PC-3 (cell line): ENCODE data around the gene GPD1L.

ENCODE experiments used
- EZH2 ChIP-seq: fragments of 300-600 bp; sonication (generic); IDR thresholded peaks from one replicate; pipeline ENCODE4 v1.6.1; 2017; ENCODE audit warnings: antibody characterized with exemption, mild to moderate bottlenecking, low read length; ENCODE audit not compliant: unreplicated experiment
- EZH2phosphoT487 ChIP-seq: fragments of 300-600 bp; sonication (generic); IDR thresholded peaks from 2 replicates; pipeline ENCODE4 v1.6.1; 2018; ENCODE audit warnings: mild to moderate bottlenecking, antibody characterized with exemption, low read length, borderline replicate concordance
- TF ChIP-seq, protein P1 (sequence below): fragments of 300-600 bp; sonication (generic); conservative IDR thresholded peaks from 2 replicates; pipeline ENCODE4 v1.5.1; 2017; ENCODE audit warnings: antibody characterized with exemption, low read depth, mild to moderate bottlenecking, low read length

DNA sequence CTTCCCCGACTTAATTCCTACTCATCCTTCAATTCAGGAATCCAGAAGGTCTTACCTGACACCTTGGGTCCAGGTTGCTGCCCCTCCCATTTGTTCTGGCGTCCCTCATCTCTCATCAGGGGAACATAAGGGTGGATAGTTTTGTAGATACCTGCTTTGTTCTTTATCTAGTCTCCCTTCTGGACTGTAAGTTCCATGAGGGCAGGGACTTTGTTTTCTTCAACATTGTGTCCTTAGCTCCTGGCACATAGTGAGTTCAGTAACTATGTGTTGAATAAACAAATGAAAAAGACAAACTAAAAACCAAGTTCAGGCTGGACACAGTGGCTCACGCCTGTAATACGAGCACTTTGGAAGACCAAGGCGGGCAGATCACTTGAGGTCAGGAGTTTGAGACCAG, 13.2 kb upstream of the GPD1L start:
- TF ChIP-seq, protein P1, sequence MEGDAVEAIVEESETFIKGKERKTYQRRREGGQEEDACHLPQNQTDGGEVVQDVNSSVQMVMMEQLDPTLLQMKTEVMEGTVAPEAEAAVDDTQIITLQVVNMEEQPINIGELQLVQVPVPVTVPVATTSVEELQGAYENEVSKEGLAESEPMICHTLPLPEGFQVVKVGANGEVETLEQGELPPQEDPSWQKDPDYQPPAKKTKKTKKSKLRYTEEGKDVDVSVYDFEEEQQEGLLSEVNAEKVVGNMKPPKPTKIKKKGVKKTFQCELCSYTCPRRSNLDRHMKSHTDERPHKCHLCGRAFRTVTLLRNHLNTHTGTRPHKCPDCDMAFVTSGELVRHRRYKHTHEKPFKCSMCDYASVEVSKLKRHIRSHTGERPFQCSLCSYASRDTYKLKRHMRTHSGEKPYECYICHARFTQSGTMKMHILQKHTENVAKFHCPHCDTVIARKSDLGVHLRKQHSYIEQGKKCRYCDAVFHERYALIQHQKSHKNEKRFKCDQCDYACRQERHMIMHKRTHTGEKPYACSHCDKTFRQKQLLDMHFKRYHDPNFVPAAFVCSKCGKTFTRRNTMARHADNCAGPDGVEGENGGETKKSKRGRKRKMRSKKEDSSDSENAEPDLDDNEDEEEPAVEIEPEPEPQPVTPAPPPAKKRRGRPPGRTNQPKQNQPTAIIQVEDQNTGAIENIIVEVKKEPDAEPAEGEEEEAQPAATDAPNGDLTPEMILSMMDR = no peak
- TF ChIP-seq EZH2 (no peak), EZH2phosphoT487 (no peak)
